Measurements from ENCODE around the gene LTBP1. TPM values are rescaled to one million over a fixed set of nuclear protein-coding genes. Genes with fewer than 3 reads are reported as not detected.
A peak's percentile ranks its signal among the peaks of the same experiment; 100 is the strongest.

The LTBP1 gene
- total RNA-seq, 3 donors from 2014 or later, result 14.3 to 38.4 (median 33.6) TPM

- TF ChIP-seq, protein P1, sequence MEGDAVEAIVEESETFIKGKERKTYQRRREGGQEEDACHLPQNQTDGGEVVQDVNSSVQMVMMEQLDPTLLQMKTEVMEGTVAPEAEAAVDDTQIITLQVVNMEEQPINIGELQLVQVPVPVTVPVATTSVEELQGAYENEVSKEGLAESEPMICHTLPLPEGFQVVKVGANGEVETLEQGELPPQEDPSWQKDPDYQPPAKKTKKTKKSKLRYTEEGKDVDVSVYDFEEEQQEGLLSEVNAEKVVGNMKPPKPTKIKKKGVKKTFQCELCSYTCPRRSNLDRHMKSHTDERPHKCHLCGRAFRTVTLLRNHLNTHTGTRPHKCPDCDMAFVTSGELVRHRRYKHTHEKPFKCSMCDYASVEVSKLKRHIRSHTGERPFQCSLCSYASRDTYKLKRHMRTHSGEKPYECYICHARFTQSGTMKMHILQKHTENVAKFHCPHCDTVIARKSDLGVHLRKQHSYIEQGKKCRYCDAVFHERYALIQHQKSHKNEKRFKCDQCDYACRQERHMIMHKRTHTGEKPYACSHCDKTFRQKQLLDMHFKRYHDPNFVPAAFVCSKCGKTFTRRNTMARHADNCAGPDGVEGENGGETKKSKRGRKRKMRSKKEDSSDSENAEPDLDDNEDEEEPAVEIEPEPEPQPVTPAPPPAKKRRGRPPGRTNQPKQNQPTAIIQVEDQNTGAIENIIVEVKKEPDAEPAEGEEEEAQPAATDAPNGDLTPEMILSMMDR (IDR thresholded peaks at IDR 0.05), result no peak
- Histone ChIP-seq H3K36me3 (ENCODE audit: low read depth) (no peaks in the 10 kb centered on the region), H3K4me1 (ENCODE audit: low read depth) (no peaks in the 10 kb centered on the region), H3K9me3 (no peaks in the 10 kb centered on the region), H3K4me3 (no peak overlapping the region)
- DNase-seq (no peak), ATAC-seq (no peak)
- intact Hi-C loops (cut with DNase I, micrococcal nuclease), result no loop called here
Measured at GRCh38 chr2:33009249-33009648, 62.5 kb downstream of the LTBP1 start.

DNA sequence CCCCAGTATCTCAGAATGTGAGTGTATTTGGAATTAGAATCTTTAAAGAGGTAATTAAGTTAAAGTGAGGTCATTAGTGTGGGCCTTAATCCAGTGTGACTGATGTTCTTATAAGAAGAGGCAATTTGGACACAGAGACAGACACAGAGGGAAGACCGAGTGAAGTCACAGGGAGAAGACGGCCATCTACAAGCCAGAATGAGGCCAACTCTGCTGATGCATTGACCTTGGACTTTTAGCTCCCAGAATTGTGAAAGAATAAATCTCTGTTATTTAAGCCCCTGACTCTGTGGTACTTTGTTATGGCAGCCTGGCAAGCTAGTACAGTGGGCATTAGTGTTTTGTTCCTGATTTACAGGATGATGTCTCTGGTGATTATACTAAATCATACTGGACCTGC, 64.6 kb downstream of the LTBP1 start:
- intact Hi-C loops (cut with DNase I, micrococcal nuclease), result no loop called here
- Histone ChIP-seq H3K9me3 (no peaks in the 10 kb centered on the region), H3K4me3 (no peak overlapping the region), H3K4me1 (ENCODE audit: low read depth) (peaks cover 18% of the 10 kb centered on the region), H3K36me3 (ENCODE audit: low read depth) (no peaks in the 10 kb centered on the region)
- ATAC-seq, result no peak
- no peak for DNase-seq
- TF ChIP-seq, protein P1 (IDR thresholded peaks at IDR 0.05), result no peak

- no peaks in the 10 kb centered on the region for H3K36me3 ChIP-seq (ENCODE audit: low read depth)
- peaks cover 18% of the 10 kb centered on the region for H3K4me1 ChIP-seq (ENCODE audit: low read depth)
- intact Hi-C loops (cut with DNase I, micrococcal nuclease), result no loop called here
- no peaks in the 10 kb centered on the region for H3K9me3 ChIP-seq
- TF ChIP-seq, protein P1 (IDR thresholded peaks at IDR 0.05), result no peak
- H3K4me3 ChIP-seq, result no peak overlapping the region
- DNase-seq, result no peak
- ATAC-seq, result no peak
Measured at GRCh38 chr2:33011941-33012340, 65.2 kb downstream of the LTBP1 start.

DNA sequence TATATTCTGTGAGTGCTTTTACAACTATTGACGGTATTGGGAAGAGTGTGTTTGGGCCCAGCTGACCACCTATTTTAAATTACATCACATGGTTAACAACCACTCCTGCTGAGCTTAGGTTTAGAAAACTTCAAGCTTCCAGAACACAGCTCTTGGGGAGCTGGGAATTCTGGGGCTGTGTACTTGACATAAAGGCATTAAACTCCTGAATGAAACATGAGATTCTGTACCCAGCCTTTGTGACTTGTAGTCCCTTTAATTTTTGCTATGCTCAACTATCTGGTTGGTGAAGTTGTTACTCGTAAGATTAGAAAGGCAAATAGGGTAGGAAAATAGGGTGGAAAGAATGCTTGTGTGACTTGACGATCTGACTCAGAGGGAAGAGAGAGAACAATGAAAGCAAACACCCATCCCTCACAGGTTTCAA, 66.9 kb downstream of the LTBP1 start:
- Histone ChIP-seq H3K36me3 (ENCODE audit: low read depth) (no peaks in the 10 kb centered on the region), H3K4me3 (no peak overlapping the region), H3K4me1 (ENCODE audit: low read depth) (peaks cover 18% of the 10 kb centered on the region), H3K9me3 (no peaks in the 10 kb centered on the region)
- DNase-seq (no peak), ATAC-seq (no peak)
- TF ChIP-seq, protein P1 (IDR thresholded peaks at IDR 0.05), result no peak
- intact Hi-C loops (cut with DNase I, micrococcal nuclease), result no loop called here

DNA sequence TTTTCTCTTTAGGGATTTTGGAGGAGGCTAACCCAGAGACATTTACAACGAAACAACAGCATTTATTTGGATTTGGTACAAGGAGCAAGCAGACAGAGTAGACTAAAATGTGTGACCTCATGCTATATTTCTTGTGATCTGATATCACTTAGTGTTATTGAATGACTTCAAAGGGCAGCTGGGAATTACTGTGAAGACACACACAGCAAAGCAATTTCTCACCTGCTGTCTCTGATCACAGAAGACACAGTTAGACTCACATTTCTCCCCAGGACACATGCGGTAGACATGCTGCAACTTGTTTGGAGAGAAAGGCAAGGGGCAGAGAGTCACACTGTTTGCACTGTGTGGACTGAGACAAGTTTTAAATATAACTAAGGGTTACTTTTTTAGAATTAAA, 67.5 kb downstream of the LTBP1 start:
- no peak overlapping the region for H3K4me3 ChIP-seq
- H3K36me3 ChIP-seq (ENCODE audit: low read depth), result no peaks in the 10 kb centered on the region
- TF ChIP-seq, protein P1 (IDR thresholded peaks at IDR 0.05), result no peak
- peaks cover 18% of the 10 kb centered on the region for H3K4me1 ChIP-seq (ENCODE audit: low read depth)
- DNase-seq (no peak), ATAC-seq (peak; percentile 29)
- no peaks in the 10 kb centered on the region for H3K9me3 ChIP-seq
- intact Hi-C loops (cut with DNase I, micrococcal nuclease), result no loop called here

Measured in mucosa of descending colon (tissue), 3 donors.